Measurements from ENCODE around the gene TAS2R7.

Gene TAS2R7

GRCh38 chr12:10829994-10830393 is 27.6 kb upstream of the TAS2R7 start (continued):
- TF ChIP-seq ELK4 (IDR thresholded peaks at IDR 0.05; ENCODE audit: borderline replicate concordance, low read depth, low read length) (no peak), ZBTB20 (tag by site-specific recombination; IDR thresholded peaks at IDR 0.05) (no peak), WT1 (tag by site-specific recombination; IDR thresholded peaks at IDR 0.05) (no peak), YY1 (tag by site-specific recombination; IDR thresholded peaks at IDR 0.05) (no peak), GLI2 (tag by site-specific recombination; IDR thresholded peaks at IDR 0.05; ENCODE audit: borderline replicate concordance, low read depth) (no peak), ZBTB7A (tag by site-specific recombination; IDR thresholded peaks at IDR 0.05; ENCODE audit: low read depth) (no peak), ZFHX2 (tag by site-specific recombination; conservative IDR thresholded peaks at IDR 0.05) (no peak), KLF8 (tag by site-specific recombination; IDR thresholded peaks at IDR 0.05) (no peak)

- Histone ChIP-seq H3K27ac (ENCODE audit: extremely low read depth, low read depth, low read length) (no peak within 1 kb of the TSS), H3K4me1 (ENCODE audit: control insufficient read depth, insufficient read depth, low read length) (no peaks in the 10 kb centered on the region), H3K4me3 (ENCODE audit: low read depth, low read length) (no peak within 1 kb of the TSS), H3K36me3 (ENCODE audit: control insufficient read depth in 2 of 2, insufficient read depth in 1 of 2, low read length in 2 of 2) (no peaks in the 10 kb centered on the region), H3K9me3 (ENCODE audit: control insufficient read depth, insufficient read depth, low read depth, low read length) (no peaks in the 10 kb centered on the region)
- ChIA-PET POLR2A (no interaction called here), CTCF (no interaction called here)
- no peak for TF ChIP-seq ZNF623 (tag by site-specific recombination; IDR thresholded peaks at IDR 0.05)
- no peak for TF ChIP-seq ZXDB (tag by site-specific recombination; IDR thresholded peaks at IDR 0.05)
- no peak for TF ChIP-seq ZNF701 (tag by site-specific recombination; IDR thresholded peaks at IDR 0.05)
- TF ChIP-seq RBAK (tag by site-specific recombination; IDR thresholded peaks at IDR 0.05): no peak
- TF ChIP-seq KLF10 (tag by site-specific recombination; IDR thresholded peaks at IDR 0.05): no peak
- no peak for TF ChIP-seq ZNF274 (IDR thresholded peaks at IDR 0.05; ENCODE audit: low read length)
- TF ChIP-seq ZNF274 (tag by site-specific recombination; IDR thresholded peaks at IDR 0.05; ENCODE audit: borderline replicate concordance): no peak
- TF ChIP-seq ZNF747 (tag by site-specific recombination; IDR thresholded peaks at IDR 0.05): no peak
- TF ChIP-seq SCRT1 (tag by site-specific recombination; IDR thresholded peaks at IDR 0.05; ENCODE audit: borderline replicate concordance): no peak
- TF ChIP-seq ZNF138 (tag by site-specific recombination; IDR thresholded peaks at IDR 0.05; ENCODE audit: borderline replicate concordance): no peak
- TF ChIP-seq PRDM1 (tag by site-specific recombination; IDR thresholded peaks at IDR 0.05): no peak
- no peak for TF ChIP-seq ZNF585B (tag by site-specific recombination; IDR thresholded peaks at IDR 0.05)
- no peak for TF ChIP-seq ZBTB7A (tag by site-specific recombination; IDR thresholded peaks at IDR 0.05; ENCODE audit: low read depth)
Observed at GRCh38 chr12:10826258-10826657, 23.8 kb upstream of the TAS2R7 start, which contains the start of gene TAS2R10. TAS2R10 (minus strand) TSS chr12:10826358; CDS start chr12:10826269, 89 bp downstream.

GRCh38 chr12:10824957-10825356 is 22.5 kb upstream of the TAS2R7 start:
- no peak overlapping the region for H3K4me3 ChIP-seq (ENCODE audit: low read depth, low read length)
- H3K27ac ChIP-seq (ENCODE audit: extremely low read depth, low read depth, low read length): no peak overlapping the region
- no peaks in the 10 kb centered on the region for H3K9me3 ChIP-seq (ENCODE audit: control insufficient read depth, insufficient read depth, low read depth, low read length)
- POLR2A ChIA-PET: no interaction called here
- H3K4me1 ChIP-seq (ENCODE audit: control insufficient read depth, insufficient read depth, low read length): no peaks in the 10 kb centered on the region
- no peak for TF ChIP-seq ZNF623 (tag by site-specific recombination; IDR thresholded peaks at IDR 0.05)
- no peak for TF ChIP-seq OSR2 (tag by site-specific recombination; IDR thresholded peaks at IDR 0.05)
- TF ChIP-seq ZNF280C (tag by site-specific recombination; IDR thresholded peaks at IDR 0.05): no peak
- TF ChIP-seq ZNF239 (tag by site-specific recombination; IDR thresholded peaks at IDR 0.05): no peak
- TF ChIP-seq WT1 (tag by site-specific recombination; IDR thresholded peaks at IDR 0.05): no peak
- no peak for TF ChIP-seq ZNF18 (tag by site-specific recombination; IDR thresholded peaks at IDR 0.05)
- H3K36me3 ChIP-seq (ENCODE audit: control insufficient read depth in 2 of 2, insufficient read depth in 1 of 2, low read length in 2 of 2): no peaks in the 10 kb centered on the region
- CTCF ChIA-PET: no interaction called here
